GM12878 (cell line): Measurements from ENCODE around the gene ASB9. TPM values are rescaled to one million over a fixed set of nuclear protein-coding genes. Genes with fewer than 3 reads are reported as not detected.
A peak's percentile ranks its signal among the peaks of the same experiment; 100 is the strongest.

Experiments
- ATAC-seq: fragments of 200-7000 bp; cut with Tn5 transposase; 3 replicates; pipeline ENCODE4 v1.9.1; 2020; ENCODE audit warnings: mild to moderate bottlenecking, moderate library complexity
- BruUV-seq: library from RNA; stranded (reverse); fragments of 400-500 nt; replicated peaks from 2 replicates; lab custom pipeline; 2021; lab: Mats Ljungman, UMichigan
- CTCF ChIA-PET: fragments of 300-600 bp; sonication (Branson Sonifier 250); formaldehyde crosslinking; extraction: SDS; loops from one replicate; lab custom pipeline; 2021; ENCODE audit warnings: inconsistent platforms; lab: Yijun Ruan, JAX
- POLR2A ChIA-PET: fragments of 350-600 bp; formaldehyde crosslinking; extraction: SDS; loops from one replicate; lab custom pipeline; 2021; ENCODE audit warnings: inconsistent platforms; lab: Charles Lee
- RAD21 ChIA-PET: fragments of 300-600 bp; sonication (Branson Sonifier 250); formaldehyde crosslinking; loops from one replicate; lab custom pipeline; 2023; ENCODE audit warnings: antibody characterized with exemption; ENCODE audit not compliant: unreplicated experiment; lab: Charles Lee
- SMC1A ChIA-PET: fragments of 300-600 bp; sonication (Branson Sonifier 250); formaldehyde crosslinking; loops from one replicate; lab custom pipeline; 2023; ENCODE audit not compliant: unreplicated experiment, uncharacterized antibody; lab: Charles Lee
- DNase-seq: peaks from one replicate; pipeline ENCODE4 v3.0.0-alpha.2; 2011; ENCODE audit warnings: low read depth, low spot score
- FAIRE-seq: peaks from 3 replicates; lab custom pipeline; 2011; peaks lifted over from hg19 to GRCh38; lab: Jason Lieb, UNC
- H2AFZ ChIP-seq: 2 replicates; pipeline ENCODE4 v1.6.0; 2011; ENCODE audit warnings: low read depth, low read length, control low read depth; ENCODE audit not compliant: control insufficient read depth
- H3K27ac ChIP-seq: 2 replicates; pipeline ENCODE4 v1.5.1; 2011; ENCODE audit warnings: control low read depth; ENCODE audit not compliant: control insufficient read depth, insufficient read depth
- H3K27me3 ChIP-seq, 2 experiments: replicated peaks in 1 of 2; 2 replicates each; pipeline versions ENCODE4 v1.6.0 to v1.6.1; 2011; ENCODE audit warnings: low read length in 1 of 2; ENCODE audit not compliant: control insufficient read depth in 2 of 2, insufficient read depth in 2 of 2
- H3K36me3 ChIP-seq, 2 experiments: 2 replicates each; pipeline ENCODE4 v1.5.1; 2011; ENCODE audit warnings: low read length in 1 of 2; ENCODE audit not compliant: control insufficient read depth in 2 of 2, insufficient read depth in 2 of 2
- H3K4me1 ChIP-seq: 2 replicates; pipeline ENCODE4 v1.6.1; 2011; ENCODE audit warnings: mild to moderate bottlenecking, low read length, moderate library complexity, mixed read lengths; ENCODE audit not compliant: control insufficient read depth, insufficient read depth
- H3K4me2 ChIP-seq: 2 replicates; pipeline ENCODE4 v1.6.0; 2011; ENCODE audit warnings: control low read depth; ENCODE audit not compliant: control insufficient read depth, insufficient read depth
- H3K4me3 ChIP-seq: fragments of 200-600 bp; sonication (generic); 2 replicates; pipeline ENCODE4 v1.5.1; 2016
- H3K79me2 ChIP-seq: 2 replicates; pipeline ENCODE4 v1.6.0; 2011; ENCODE audit warnings: low read length; ENCODE audit not compliant: control insufficient read depth, insufficient read depth
- H3K9ac ChIP-seq: 2 replicates; pipeline ENCODE4 v1.8.0; 2011; ENCODE audit warnings: low read length, control low read depth, mixed read lengths; ENCODE audit not compliant: control insufficient read depth, insufficient read depth
- H3K9me3 ChIP-seq: replicated peaks from 3 replicates; pipeline ENCODE4 v1.5.1; 2011; ENCODE audit warnings: mild to moderate bottlenecking, low read length; ENCODE audit not compliant: control insufficient read depth, insufficient read depth
- H4K20me1 ChIP-seq: 2 replicates; pipeline ENCODE4 v1.6.0; 2011; ENCODE audit not compliant: control insufficient read depth, insufficient read depth
- ATF7 ChIP-seq: fragments of 450-650 bp; IDR thresholded peaks from 2 replicates; pipeline ENCODE4 v1.6.1; 2016; ENCODE audit warnings: low read depth, mild to moderate bottlenecking
- BHLHE40 ChIP-seq, 2 experiments: fragments of 450-650 bp in 1 of 2; IDR thresholded peaks; 2 replicates each; pipeline ENCODE4 v1.6.1; 2011 to 2017; ENCODE audit warnings: low read depth in 2 of 2, borderline replicate concordance in 1 of 2, improper control_type of control experiment in 1 of 2, low read length in 1 of 2, mild to moderate bottlenecking in 1 of 2
- HCFC1 ChIP-seq: fragments of 150-350 bp; IDR thresholded peaks from 2 replicates; pipeline ENCODE4 v1.6.1; 2014; ENCODE audit warnings: low read length
- JUND ChIP-seq: IDR thresholded peaks from 2 replicates; pipeline ENCODE4 v1.6.1; 2012; ENCODE audit warnings: low read depth, mild to moderate bottlenecking, low read length, improper control_type of control experiment, moderate library complexity
- NR2C2 ChIP-seq: IDR thresholded peaks from 2 replicates; pipeline ENCODE4 v1.6.1; 2011; ENCODE audit warnings: borderline replicate concordance, low read depth; ENCODE audit not compliant: control insufficient read depth, insufficient read length
- RAD51 ChIP-seq: fragments of 450-650 bp; IDR thresholded peaks from 2 replicates; pipeline ENCODE4 v1.6.1; 2016; ENCODE audit warnings: moderate library complexity, mild to moderate bottlenecking, inconsistent platforms
- YBX1 ChIP-seq: fragments of 450-650 bp; IDR thresholded peaks from 2 replicates; pipeline ENCODE4 v1.6.1; 2016; ENCODE audit warnings: antibody characterized with exemption
- ZNF217 ChIP-seq: fragments of 450-650 bp; IDR thresholded peaks from 2 replicates; pipeline ENCODE4 v1.6.1; 2017; ENCODE audit warnings: antibody characterized with exemption, mild to moderate bottlenecking
- WGBS: methylation state at CpG from one replicate; pipeline ENCODE4 v1.1.6; 2016; ENCODE audit warnings: low lambda C conversion rate; ENCODE audit not compliant: insufficient replicate concordance, insufficient coverage; ENCODE audit errors: missing lambda C conversion rate; 5-methylcytosine and 5-hydroxymethylcytosine counted together
- in situ Hi-C: fragments of 300-500 bp; cut with MboI; formaldehyde crosslinking; loops from 9 replicates; pipeline ENCODE4 v1.14.3; 2018; ENCODE audit warnings: mixed read lengths
- intact Hi-C: fragments of 100-400 bp; cut with micrococcal nuclease; formaldehyde crosslinking; loops from one replicate; pipeline ENCODE4 v1.14.2; 2022; ENCODE audit not compliant: unreplicated experiment
- polyA plus RNA-seq, 11 experiments: library from polyadenylated mRNA; depleted of rRNA in 4 of 11; unstranded in 6 of 11; stranded (reverse) in 5 of 11; fragments of >200 nt; fragmentation: Nextera tagmentation in 4 of 11; fragmentation: Illumina TruSeq in 1 of 11; extraction: Ambion mirVana in 4 of 11; extraction: Trizol in 1 of 11; gene quantifications; 1 replicate in 1 of 11; 2 replicates in 10 of 11; pipeline versions ENCODE4 v1.2.1 to v1.2.3, GENCODE V29; 2011 to 2016; ENCODE audit warnings: inconsistent platforms in 2 of 11, missing spikeins in 2 of 11, low read depth in 1 of 11
- total RNA-seq, 4 experiments: library from RNA; depleted of rRNA in 3 of 4; stranded (reverse); fragments of >200 nt in 3 of 4; fragmentation: Illumina TruSeq in 1 of 4; extraction: Trizol in 1 of 4; gene quantifications; 2 replicates each; pipeline versions ENCODE4 v1.2.1 to v1.2.3, GENCODE V29; 2013 to 2021

ASB9 gene
- total and polyA plus RNA-seq, 10 of the 15 experiments (the other 5 are each of a cell fraction or from before 2014, with no cell fraction given): 0.31 to 3.5 (median 0.74) TPM

GRCh38 chrX:15301924-15302323 lies 32.0 kb upstream of the ASB9 start:
- Histone ChIP-seq H3K27me3 (no peaks in the 10 kb centered on the region; a peak in 1 of 4 replicates), H3K79me2 (no peaks in the 10 kb centered on the region), H3K9me3 (no peaks in the 10 kb centered on the region)
- POLR2A ChIA-PET: interaction anchor here (0.9 kb wide), 1 partner anchor 10 kb away, joined by 3 read pairs; no protein-coding TSS in a partner anchor
- BruUV-seq: no TSS peak
- CTCF ChIA-PET: interaction anchor here (1.1 to 1.4 kb wide), 5 partner anchors 11 to 169 kb away, joined by 3 to 5 read pairs (median 3); no protein-coding TSS in a partner anchor
- no peak for DNase-seq
- TF ChIP-seq ZNF217: no peak
- no peak for TF ChIP-seq HCFC1
- peak in 1 of 2 experiments; percentile 18; a peak in 1 of 4 replicates for TF ChIP-seq BHLHE40 (IDR thresholded peaks at IDR 0.05; ENCODE audit: borderline replicate concordance in 1 of 2, low read depth in 2 of 2, low read length in 1 of 2)
- TF ChIP-seq JUND: no peak
- TF ChIP-seq RAD51: 0 out of 2 replicates have a peak, but pooled peaks have one; percentile 22
- TF ChIP-seq NR2C2: no peak
- TF ChIP-seq ATF7: no peak
- no peak for TF ChIP-seq YBX1
- TF ChIP-seq, all 136 proteins: peak for 2
- peak; percentile 70 for ATAC-seq
- Histone ChIP-seq H3K4me1 (no peaks in the 10 kb centered on the region), H3K4me3 (no peak overlapping the region), H3K27ac (no peak overlapping the region), H3K4me2 (no peak overlapping the region), H4K20me1 (no peaks in the 10 kb centered on the region), H3K9ac (no peak overlapping the region), H2AFZ (no peak overlapping the region), H3K36me3 (no peaks in the 10 kb centered on the region)
- 1% methylated on average over 4 of the region's 4 CpGs for WGBS
- FAIRE-seq: no peak
- SMC1A ChIA-PET: interaction anchor here (1.4 kb wide), 1 partner anchor 167 kb away, joined by 3 read pairs; no protein-coding TSS in a partner anchor
- intact Hi-C loops (loop anchor here (2.0 kb wide), 1 partner anchor 167 kb away; no protein-coding TSS in a partner anchor), in situ Hi-C loops (no loop called here)
- RAD21 ChIA-PET: interaction anchor here (1.3 kb wide), 1 partner anchor 81 kb away, joined by 4 read pairs; no protein-coding TSS in a partner anchor
